HG03066 (cell line): ENCODE measurements around the gene NEUROG2.
A peak's percentile ranks its signal among the peaks of the same experiment; 100 is the strongest.
"Not testable (repeated sequence)": the region's sequence is repeated elsewhere in the genome, so short reads cannot be mapped to it uniquely, and the experiment has no call there.

Source experiments
- ATAC-seq: cut with Tn5 transposase; IDR thresholded peaks from one replicate; pipeline ENCODE4 v1.9.1; 2021; ENCODE audit warnings: low read depth; ENCODE audit not compliant: unreplicated experiment

Gene NEUROG2

DNA sequence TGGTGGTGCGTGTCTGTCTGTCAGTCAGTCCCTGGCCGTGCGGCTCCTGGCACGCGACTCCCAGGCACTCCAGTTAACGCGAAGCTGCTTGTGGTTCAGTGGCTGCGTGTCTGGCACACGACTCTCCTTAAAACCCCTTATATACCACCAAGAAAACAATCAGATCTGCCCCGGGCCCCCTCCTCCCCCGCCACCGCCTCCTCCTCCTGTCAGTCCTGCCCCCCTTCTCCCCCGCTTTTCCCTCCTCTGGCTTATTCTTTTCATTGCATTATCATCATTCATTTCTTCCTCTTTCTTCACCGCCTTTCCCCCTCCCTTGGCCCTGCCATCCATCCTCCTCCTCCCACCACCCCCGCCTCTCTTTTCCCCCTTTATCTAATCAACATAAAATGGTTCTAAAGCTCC lies at the start of gene NEUROG2:
NEUROG2 (minus strand) TSS at position 115 of the 405 bp plus-strand sequence. CDS start 705 bp downstream, outside the sequence.
- no peak for ATAC-seq

GRCh38 chr4:112564706-112565270 lies 48.8 kb upstream of the NEUROG2 start:
- no peak for ATAC-seq

- no peak for ATAC-seq
Measured at GRCh38 chr4:112563431-112564200, 47.6 kb upstream of the NEUROG2 start.

DNA sequence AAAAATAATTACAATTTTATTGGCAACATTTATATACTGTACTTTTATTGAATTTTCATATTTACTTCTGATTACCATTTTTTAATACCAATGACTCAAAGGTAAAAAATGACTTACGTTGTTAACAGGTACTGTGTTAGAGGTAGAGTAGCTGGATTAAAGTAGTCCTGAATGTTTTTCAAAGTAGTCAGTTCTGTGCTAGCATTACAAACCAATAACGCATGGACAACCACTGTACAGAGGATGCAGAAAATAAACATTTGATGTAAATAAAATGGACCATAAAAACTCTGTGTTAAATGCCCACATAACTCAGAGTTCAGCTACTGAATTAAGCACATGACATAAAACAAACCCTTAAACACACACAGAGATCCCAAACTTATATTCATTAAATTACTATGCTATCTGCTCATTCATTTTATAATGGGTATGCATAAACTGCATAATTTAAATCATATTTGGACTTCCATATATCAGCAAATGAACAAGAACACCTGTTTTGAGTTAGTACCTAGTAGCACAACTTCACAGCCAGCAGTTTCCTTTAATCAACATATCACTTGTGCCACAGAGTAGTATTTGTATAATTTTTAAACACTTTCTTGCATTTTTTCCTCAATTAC lies 46.4 kb upstream of the NEUROG2 start:
- no peak for ATAC-seq

GRCh38 chr4:112560084-112560483 lies 44.1 kb upstream of the NEUROG2 start:
- no peak for ATAC-seq

- no peak for ATAC-seq
Measured at GRCh38 chr4:112559053-112559452, 43.1 kb upstream of the NEUROG2 start.

DNA sequence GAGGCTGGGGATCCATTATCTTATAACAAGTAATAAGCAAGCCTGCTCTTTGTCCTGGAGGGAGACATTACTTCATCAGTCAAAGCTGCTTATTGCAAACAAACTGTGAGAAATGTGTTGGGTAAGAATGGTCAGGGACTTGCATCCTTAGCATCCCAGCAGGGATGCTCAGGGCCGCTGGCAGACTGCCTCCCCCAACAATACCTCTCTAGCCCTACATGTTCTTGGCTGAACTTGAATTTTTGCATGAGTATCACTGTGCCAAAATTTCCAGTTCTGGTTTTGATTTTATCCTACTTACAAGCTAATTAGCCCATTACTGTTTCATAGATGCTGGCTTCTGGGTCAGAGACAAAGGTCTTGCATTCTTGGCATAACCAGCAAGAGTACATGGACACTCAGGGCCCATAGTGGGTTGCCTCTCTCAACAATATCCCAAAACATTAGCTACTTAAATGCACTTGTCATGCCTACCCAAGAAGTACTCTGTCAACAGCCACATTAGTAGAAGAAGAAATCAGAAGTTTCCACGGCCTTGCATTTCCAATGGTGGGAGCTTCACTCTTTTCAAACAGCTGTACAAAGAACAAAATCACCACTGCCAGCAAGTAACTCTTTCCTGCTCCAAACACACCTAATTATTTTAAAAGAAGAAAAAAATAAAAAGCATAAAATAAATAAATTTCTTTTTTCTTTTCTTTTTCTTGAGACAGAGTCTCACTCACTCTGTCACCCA lies 41.9 kb upstream of the NEUROG2 start:
- no peak for ATAC-seq

GRCh38 chr4:112554271-112554670 lies 38.3 kb upstream of the NEUROG2 start:
- ATAC-seq, result not testable (repeated sequence)

GRCh38 chr4:112552668-112553067 lies 36.7 kb upstream of the NEUROG2 start:
- ATAC-seq, result no peak

- ATAC-seq, result no peak
Measured at GRCh38 chr4:112550728-112551127, 34.7 kb upstream of the NEUROG2 start.

DNA sequence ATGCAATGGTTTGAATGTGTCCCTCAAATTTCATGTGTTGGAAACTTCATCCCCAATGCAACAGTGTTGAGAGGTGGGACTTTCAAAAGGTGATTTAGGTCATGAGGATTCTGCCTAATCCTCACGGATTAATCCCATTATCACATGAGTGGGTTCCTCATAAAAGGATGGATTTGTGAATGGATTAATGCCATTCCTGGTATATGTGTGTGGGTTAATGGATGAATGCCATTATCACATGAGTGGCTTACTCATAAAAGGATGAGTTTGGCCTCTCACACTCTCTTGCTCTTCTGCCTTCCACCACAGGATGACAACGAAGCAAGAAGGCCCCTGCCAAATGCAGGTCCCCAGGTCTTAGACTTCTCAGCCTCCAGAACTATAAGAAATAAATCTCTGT lies 30.5 kb upstream of the NEUROG2 start:
- no peak for ATAC-seq

DNA sequence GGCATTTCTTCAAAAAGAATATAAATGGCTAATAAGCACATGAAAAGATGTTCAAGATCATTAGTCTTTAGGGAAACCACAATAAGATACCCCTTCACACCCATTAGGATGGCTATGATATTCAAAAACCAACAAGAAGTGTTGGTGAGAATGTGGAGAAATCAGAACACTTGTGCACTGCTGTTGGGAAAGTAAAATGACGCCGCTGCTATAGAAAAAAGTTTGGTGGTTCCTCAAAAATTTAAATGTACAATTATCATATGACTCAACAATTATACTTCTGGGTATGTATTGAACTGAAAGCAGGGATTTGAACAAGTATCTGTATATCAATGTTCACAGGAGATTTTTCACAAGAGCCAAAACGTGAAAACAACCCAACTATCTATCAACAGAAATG lies 29.4 kb upstream of the NEUROG2 start:
- no peak for ATAC-seq

DNA sequence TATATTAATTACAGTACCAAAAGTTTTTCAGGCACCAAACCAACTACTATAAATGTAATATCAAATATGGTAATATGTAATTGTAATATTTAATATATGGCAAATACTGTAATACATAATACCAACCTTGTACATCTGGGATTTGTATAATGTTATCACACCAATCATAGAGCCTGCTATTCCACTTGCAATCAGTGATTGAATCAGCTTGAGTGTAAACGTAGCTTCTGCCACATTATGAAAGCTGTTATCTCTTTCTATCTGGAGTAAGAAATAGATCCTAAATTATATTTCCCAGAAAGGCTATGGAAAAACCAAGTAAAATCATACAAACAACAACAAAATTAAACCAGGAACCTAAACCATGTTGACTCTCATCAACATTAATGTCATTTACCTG lies 24.7 kb upstream of the NEUROG2 start:
- no peak for ATAC-seq

DNA sequence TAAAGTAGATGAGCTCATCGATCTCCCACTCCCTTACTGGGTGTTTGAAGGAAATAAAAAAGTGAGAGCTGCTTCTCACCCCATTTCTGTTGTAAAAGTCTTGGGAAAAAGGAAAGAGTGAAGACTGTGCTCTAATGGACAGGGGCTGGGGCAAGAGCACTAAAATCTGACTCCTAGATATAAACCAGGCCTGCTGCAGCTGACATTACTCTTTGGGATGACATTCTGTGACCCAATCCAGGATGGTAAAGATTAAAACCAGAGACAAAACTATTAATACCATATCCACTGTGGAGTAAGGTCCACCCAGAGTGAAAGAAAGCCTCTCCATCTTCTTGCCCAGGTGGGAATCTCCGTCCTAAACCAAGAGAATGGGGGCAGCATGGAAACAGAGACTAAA lies 20.1 kb upstream of the NEUROG2 start:
- no peak for ATAC-seq

DNA sequence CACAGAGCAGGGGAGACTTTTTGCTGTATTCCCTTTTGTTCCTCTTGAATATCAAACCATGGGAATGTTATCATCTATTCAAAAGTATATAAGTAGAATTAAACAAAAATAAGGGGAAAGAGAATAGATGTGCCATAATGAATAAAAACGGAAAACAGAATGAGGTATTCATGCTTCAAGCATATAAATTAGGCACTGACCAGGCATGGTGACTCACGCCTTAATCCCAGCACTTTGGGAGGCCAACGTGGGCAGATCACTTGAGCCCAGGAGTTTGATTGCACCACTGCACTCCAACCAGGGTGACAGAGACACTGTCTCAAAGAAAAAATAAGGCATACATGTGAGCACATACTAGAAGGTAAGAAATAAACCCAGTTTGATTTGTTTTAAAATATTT lies 16.3 kb upstream of the NEUROG2 start:
- ATAC-seq, result no peak

GRCh38 chr4:112531146-112531545 lies 15.2 kb upstream of the NEUROG2 start:
- ATAC-seq, result no peak

GRCh38 chr4:112526061-112526460 lies 10.1 kb upstream of the NEUROG2 start:
- ATAC-seq, result no peak

- ATAC-seq, result peak; percentile 76
Measured at GRCh38 chr4:112523764-112524505, 8.0 kb upstream of the NEUROG2 start.

GRCh38 chr4:112523008-112523721 lies 7.2 kb upstream of the NEUROG2 start:
- peak; percentile 36 for ATAC-seq

DNA sequence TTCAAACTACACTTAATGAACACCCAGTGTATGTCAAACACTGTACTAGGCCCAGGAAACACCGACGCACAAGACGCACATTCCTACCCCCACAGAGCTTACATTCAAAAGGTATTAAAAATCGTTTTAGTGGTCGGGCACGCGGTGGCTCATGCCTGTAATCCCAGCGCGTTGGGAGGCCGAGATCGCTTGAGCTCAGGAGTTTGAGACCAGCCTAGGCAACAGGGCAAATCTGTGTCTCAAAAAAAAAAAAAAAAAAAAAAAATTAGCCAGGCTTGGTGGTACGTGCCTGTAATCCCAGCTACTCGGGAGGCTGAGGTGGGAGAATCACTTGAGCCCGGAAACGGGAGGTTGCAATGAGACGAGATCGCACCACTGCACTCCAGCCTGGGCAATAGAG lies 6.5 kb upstream of the NEUROG2 start:
- ATAC-seq, result not testable (repeated sequence)
